Panc1 (cell line): ENCODE measurements around the gene PKP3. TPM values are rescaled to one million over a fixed set of nuclear protein-coding genes. Genes with fewer than 3 reads are reported as not detected.

Experiments
- ATAC-seq: fragments of 200-7000 bp; cut with Tn5 transposase; 2 replicates; pipeline ENCODE4 v1.9.1; 2020; ENCODE audit warnings: mild to moderate bottlenecking, moderate library complexity
- BruUV-seq: library from RNA; stranded (reverse); fragments of 400-500 nt; replicated peaks from 2 replicates; lab custom pipeline; 2021; lab: Mats Ljungman, UMichigan
- CTCF ChIA-PET: fragments of 300-600 bp; sonication (Branson Sonifier 250); formaldehyde crosslinking; loops from one replicate; lab custom pipeline; 2022; ENCODE audit warnings: antibody characterized with exemption; lab: Charles Lee
- POLR2A ChIA-PET: fragments of 300-600 bp; sonication (Branson Sonifier 250); formaldehyde crosslinking; loops from one replicate; lab custom pipeline; 2022; ENCODE audit warnings: antibody characterized with exemption; lab: Charles Lee
- DNase-seq: peaks from one replicate; pipeline ENCODE4 v3.0.0-alpha.2; 2010; ENCODE audit warnings: low read depth, low spot score
- H3K27ac ChIP-seq: 2 replicates; pipeline ENCODE4 v1.5.1; 2011; ENCODE audit warnings: mild to moderate bottlenecking, low read length, inconsistent platforms
- H3K27me3 ChIP-seq: fragments of 200-500 bp; sonication (Bioruptor generic); 2 replicates; pipeline ENCODE4 v1.6.0; 2014; ENCODE audit warnings: low read length, inconsistent platforms; ENCODE audit not compliant: control insufficient read depth, insufficient read depth
- H3K36me3 ChIP-seq: fragments of 200-500 bp; sonication (Bioruptor generic); 2 replicates; pipeline ENCODE4 v1.5.1; 2014; ENCODE audit warnings: inconsistent platforms, mild to moderate bottlenecking, low read length, moderate library complexity; ENCODE audit not compliant: control insufficient read depth, insufficient read depth
- H3K4me1 ChIP-seq: 2 replicates; pipeline ENCODE4 v1.5.1; 2011; ENCODE audit warnings: inconsistent platforms, mild to moderate bottlenecking, low read length, moderate library complexity; ENCODE audit not compliant: control insufficient read depth, insufficient read depth
- H3K4me3 ChIP-seq, 2 experiments: 2 replicates each; pipeline ENCODE4 v1.5.1; 2011 to 2012; ENCODE audit warnings: low read depth in 2 of 2, low read length in 2 of 2, mild to moderate bottlenecking in 2 of 2, inconsistent platforms in 1 of 2, moderate library complexity in 1 of 2
- H3K9me3 ChIP-seq: fragments of 200-500 bp; sonication (Bioruptor generic); 2 replicates; pipeline ENCODE4 v1.5.1; 2014; ENCODE audit warnings: low read depth, mild to moderate bottlenecking, inconsistent platforms, low read length, moderate library complexity; ENCODE audit not compliant: control insufficient read depth, insufficient read depth
- CTCF ChIP-seq: fragments of 450-650 bp; IDR thresholded peaks from 2 replicates; pipeline ENCODE4 v1.5.1; 2017; ENCODE audit warnings: mild to moderate bottlenecking
- POLR2AphosphoS5 ChIP-seq: IDR thresholded peaks from 2 replicates; pipeline ENCODE4 v1.6.1; 2012; ENCODE audit warnings: mild to moderate bottlenecking, low read depth, low read length, moderate library complexity
- REST ChIP-seq, 2 experiments: IDR thresholded peaks; 2 replicates each; pipeline ENCODE4 v1.6.1; 2011 to 2012; ENCODE audit warnings: low read depth in 2 of 2, control low read depth in 1 of 2, low read length in 1 of 2, mild to moderate bottlenecking in 1 of 2, moderate library complexity in 1 of 2; ENCODE audit not compliant: insufficient read depth in 1 of 2
- SIN3A ChIP-seq: IDR thresholded peaks from 2 replicates; pipeline ENCODE4 v1.6.1; 2012; ENCODE audit warnings: low read depth, mild to moderate bottlenecking, low read length, moderate library complexity, borderline replicate concordance; ENCODE audit not compliant: insufficient read depth
- TCF7L2 ChIP-seq: IDR thresholded peaks from 2 replicates; pipeline ENCODE4 v1.6.1; 2011; ENCODE audit warnings: mild to moderate bottlenecking, low read depth, low read length, inconsistent platforms
- in situ Hi-C: cut with HindIII; loops from 2 replicates; pipeline ENCODE4 v1.10.0; 2016; ENCODE audit warnings: low sequenced_read_pairs, low pct_unique_long_range_greater_than_20kb
- intact Hi-C: fragments of 100-400 bp; cut with micrococcal nuclease; formaldehyde crosslinking; loops from one replicate; pipeline ENCODE4 v1.10.0; 2022; ENCODE audit not compliant: unreplicated experiment
- total RNA-seq: library from RNA; stranded (reverse); gene quantifications from one replicate; pipeline ENCODE4 v1.2.1, GENCODE V29; 2021; ENCODE audit not compliant: unreplicated experiment

The PKP3 gene
- total RNA-seq, 1 experiment from 2014 or later: 36.8 TPM

DNA sequence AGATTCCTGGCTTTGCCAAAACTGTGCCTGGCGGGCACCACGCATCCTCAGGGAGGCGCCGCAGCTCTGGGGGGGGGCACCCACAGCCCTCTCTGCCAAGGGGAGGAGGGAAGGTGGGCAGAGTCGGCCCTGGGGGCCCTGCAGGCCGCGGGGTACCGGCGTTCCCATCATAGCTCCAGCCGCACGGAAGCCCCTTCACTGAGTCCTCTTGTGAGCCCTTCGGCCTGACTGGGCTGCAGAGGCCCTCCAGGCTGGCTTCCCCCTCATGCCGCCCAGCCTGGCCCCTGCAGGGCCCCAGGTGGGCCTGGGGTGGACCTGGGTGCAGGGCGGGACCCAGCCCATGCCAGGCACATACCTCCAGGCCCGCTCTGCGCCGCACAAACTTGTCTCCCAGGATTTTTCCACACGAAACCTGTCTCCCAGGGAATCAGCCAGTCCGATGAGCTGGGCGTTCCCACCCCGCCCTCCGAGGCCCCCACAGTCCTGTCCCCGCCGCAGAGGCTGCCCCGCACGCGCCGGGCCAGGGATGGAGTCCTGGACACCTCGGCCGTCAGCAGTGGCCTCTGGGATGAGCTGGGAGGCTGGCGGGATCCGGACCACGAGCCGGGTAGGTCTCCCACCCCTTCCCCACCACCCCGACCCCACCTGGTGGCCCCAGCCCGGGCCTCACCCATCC lies 1.8 kb upstream of the PKP3 start:
- POLR2A ChIA-PET: no interaction called here
- Histone ChIP-seq H3K27me3 (no peaks in the 10 kb centered on the region), H3K9me3 (no peaks in the 10 kb centered on the region), H3K4me3 (no peak overlapping the region), H3K36me3 (no peaks in the 10 kb centered on the region), H3K4me1 (peaks cover 51% of the 10 kb centered on the region), H3K27ac (no peak overlapping the region; the same call in 1 of the 2 replicates)
- DNase-seq (no peak), ATAC-seq (no peak)
- no peak for TF ChIP-seq CTCF
- no peak for TF ChIP-seq REST (IDR thresholded peaks at IDR 0.05; ENCODE audit: insufficient read depth in 1 of 2, low read depth in 2 of 2, low read length in 1 of 2)
- no peak for TF ChIP-seq POLR2AphosphoS5
- TF ChIP-seq SIN3A: no peak
- TF ChIP-seq TCF7L2: no peak
- CTCF ChIA-PET: no interaction called here
- in situ Hi-C loops (no loop called here), intact Hi-C loops (loop anchor here (5.0 kb wide), 1 partner anchor 55 kb away; no protein-coding TSS in a partner anchor)
- no TSS peak for BruUV-seq

- intact Hi-C loops (loop anchor here (5.0 kb wide), 1 partner anchor 54 kb away; no protein-coding TSS in a partner anchor), in situ Hi-C loops (no loop called here)
- POLR2A ChIA-PET: no interaction called here
- Histone ChIP-seq H3K4me3 (peak overlapping the region; percentile 34 to 62), H3K27ac (peak overlapping the region; percentile 97), H3K4me1 (peaks cover 51% of the 10 kb centered on the region), H3K9me3 (no peaks in the 10 kb centered on the region), H3K27me3 (no peaks in the 10 kb centered on the region), H3K36me3 (no peaks in the 10 kb centered on the region)
- peak; percentile 70 for ATAC-seq
- BruUV-seq: no TSS peak
- CTCF ChIA-PET: no interaction called here
- TF ChIP-seq SIN3A: no peak
- TF ChIP-seq TCF7L2: no peak
- no peak for TF ChIP-seq CTCF
- peak; percentile 46; the same call in 1 of the 2 replicates for TF ChIP-seq POLR2AphosphoS5
- DNase-seq: no peak
Observed at GRCh38 chr11:393219-394033, 583 bp upstream of the PKP3 start.
